Ramos (cell line): ENCODE data around the gene TPD52L1.

Source experiments
- in situ Hi-C: fragments of 300-500 bp; cut with MboI; formaldehyde crosslinking; loops from one replicate; pipeline ENCODE4 v1.14.3; 2022; ENCODE audit warnings: low sequenced_read_pairs; ENCODE audit not compliant: unreplicated experiment

The TPD52L1 gene

GRCh38 chr6:125299257-125299656, 145.7 kb downstream of the TPD52L1 start:
- in situ Hi-C loops, result no loop called here

GRCh38 chr6:125300992-125301434, 147.4 kb downstream of the TPD52L1 start:
- in situ Hi-C loops, result loop anchor here (10.0 kb wide), 1 partner anchor 674 kb away; no protein-coding TSS in a partner anchor

GRCh38 chr6:125301435-125302391, 148.1 kb downstream of the TPD52L1 start, which contains the start of gene HDDC2:
TSS of gene HDDC2 (minus strand) at chr6:125301967. CDS start at chr6:125301932, 35 bp downstream.
- in situ Hi-C loops, result loop anchor here (10.0 kb wide), 1 partner anchor 673 kb away; no protein-coding TSS in a partner anchor

DNA sequence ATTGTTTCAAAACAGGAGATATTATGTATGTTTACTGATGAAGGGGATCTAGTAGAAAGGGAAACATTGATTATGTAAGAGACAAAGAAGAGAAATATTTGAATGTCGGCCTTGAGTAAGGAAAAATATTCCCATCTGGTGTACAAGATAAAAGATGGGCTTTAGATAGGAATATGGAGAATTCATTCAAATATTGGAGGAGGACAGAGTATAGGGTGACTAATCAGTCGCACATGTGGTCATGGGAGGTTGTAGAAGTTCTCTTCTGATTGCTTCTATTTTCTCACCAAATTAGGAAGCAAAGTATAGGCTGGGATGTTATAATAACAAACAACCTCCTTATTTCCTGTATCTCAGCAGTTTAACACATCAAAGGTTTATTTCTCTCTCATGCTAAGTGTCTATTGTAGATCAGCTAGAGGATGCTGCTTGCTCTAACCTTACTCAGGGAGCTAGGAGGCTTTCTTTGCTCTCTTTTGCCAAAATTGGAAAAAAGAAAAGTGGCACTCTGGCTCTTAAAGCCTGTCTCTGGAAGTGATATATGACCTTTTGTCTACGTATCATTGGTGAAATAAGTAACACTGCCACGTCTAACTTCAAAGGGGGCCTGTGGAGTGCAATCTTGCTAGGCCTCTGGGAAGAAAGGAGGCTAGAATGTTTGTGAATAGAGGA, 149.4 kb downstream of the TPD52L1 start:
- in situ Hi-C loops, result loop anchor here (10.0 kb wide), 1 partner anchor 672 kb away; no protein-coding TSS in a partner anchor

- in situ Hi-C loops, result loop anchor here (10.0 kb wide), 1 partner anchor 671 kb away; no protein-coding TSS in a partner anchor
Measured at GRCh38 chr6:125303512-125303854, 149.9 kb downstream of the TPD52L1 start.

GRCh38 chr6:125304970-125305660, 151.5 kb downstream of the TPD52L1 start:
- in situ Hi-C loops, result loop anchor here (10.0 kb wide), 1 partner anchor 670 kb away; no protein-coding TSS in a partner anchor

DNA sequence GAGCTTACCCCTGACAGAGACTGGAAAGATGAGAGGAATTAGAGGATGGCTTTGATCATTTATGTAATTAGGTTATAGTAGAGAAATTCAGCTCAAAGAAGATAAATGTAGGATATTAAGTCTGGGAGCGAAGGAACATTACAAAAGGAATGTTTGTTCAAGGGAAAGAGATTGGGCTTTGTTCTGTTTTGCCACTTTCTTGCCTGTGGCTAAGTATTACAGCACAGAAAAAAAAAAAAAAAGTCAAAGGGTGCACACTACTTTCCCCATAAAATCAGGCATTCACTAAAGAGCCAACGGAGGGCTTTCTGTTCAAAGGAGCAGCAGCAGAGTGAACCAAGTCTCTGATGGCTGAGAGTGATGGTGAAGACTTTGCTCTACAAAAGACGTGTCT, 153.2 kb downstream of the TPD52L1 start:
- in situ Hi-C loops, result loop anchor here (10.0 kb wide), 1 partner anchor 668 kb away; no protein-coding TSS in a partner anchor

DNA sequence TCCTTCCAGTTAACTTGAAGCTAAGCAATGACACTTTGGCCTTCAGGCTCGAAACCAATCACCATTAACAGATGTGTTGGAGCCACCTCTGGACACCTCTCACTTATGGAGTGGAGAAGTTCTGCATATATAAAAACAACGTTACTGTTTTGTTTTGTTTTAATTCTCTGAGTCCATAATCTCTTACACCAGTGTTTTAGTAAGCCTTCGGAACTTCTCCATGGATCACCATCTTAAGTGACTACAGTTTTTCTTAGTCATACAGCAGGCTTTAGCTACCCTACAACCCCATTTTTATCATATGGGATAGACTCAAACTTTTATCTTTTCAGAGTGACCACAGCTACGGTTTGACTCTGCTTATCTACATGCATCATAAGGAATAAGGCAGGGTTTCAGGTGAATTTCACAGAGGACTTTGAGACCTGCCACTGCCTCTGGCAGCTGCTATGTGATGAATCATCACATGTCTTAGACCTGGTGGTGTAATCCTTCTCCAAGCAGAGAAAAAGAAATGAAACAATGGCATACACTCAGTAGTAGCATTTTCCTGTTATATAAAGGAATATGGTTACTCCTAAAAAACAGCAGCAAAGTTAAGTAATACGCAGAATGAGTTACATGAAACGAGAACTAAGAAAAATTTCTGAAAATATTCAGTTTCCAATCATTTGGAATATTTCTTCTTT, 153.7 kb downstream of the TPD52L1 start:
- in situ Hi-C loops, result loop anchor here (10.0 kb wide), 1 partner anchor 668 kb away; no protein-coding TSS in a partner anchor

GRCh38 chr6:125307964-125308615, 154.5 kb downstream of the TPD52L1 start:
- in situ Hi-C loops, result loop anchor here (10.0 kb wide), 1 partner anchor 667 kb away; no protein-coding TSS in a partner anchor

- in situ Hi-C loops, result loop anchor here (5.0 to 10.0 kb wide), 2 partner anchors 204 to 456 kb away; no protein-coding TSS in a partner anchor
Measured at GRCh38 chr6:125310994-125311649, 157.5 kb downstream of the TPD52L1 start.

DNA sequence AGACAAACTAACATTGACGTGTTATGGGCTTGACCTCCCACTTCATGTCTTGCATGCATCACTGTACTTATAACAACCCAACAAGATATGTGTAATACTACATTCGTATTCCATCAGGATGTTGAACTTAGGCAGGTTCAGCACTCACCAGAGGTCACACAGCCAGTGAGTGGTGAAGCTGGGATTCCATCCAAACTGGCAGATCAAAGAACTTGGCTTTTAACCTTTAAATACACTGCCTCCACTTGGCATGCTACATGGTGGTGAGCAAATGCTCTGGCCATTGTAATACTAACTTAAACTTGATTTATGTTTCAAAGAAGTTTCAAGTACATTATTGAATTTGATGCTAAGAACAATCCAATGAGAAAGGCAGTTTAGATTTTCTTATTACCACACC, 158.9 kb downstream of the TPD52L1 start:
- in situ Hi-C loops, result loop anchor here (5.0 to 10.0 kb wide), 2 partner anchors 202 to 455 kb away; no protein-coding TSS in a partner anchor

- in situ Hi-C loops, result loop anchor here (5.0 to 10.0 kb wide), 2 partner anchors 202 to 454 kb away; no protein-coding TSS in a partner anchor
Measured at GRCh38 chr6:125312950-125313349, 159.4 kb downstream of the TPD52L1 start.
